ENCODE results near the gene ZSWIM8.

ZSWIM8 gene

GRCh38 chr10:73801253-73801590, 15.8 kb downstream of the ZSWIM8 start:
- TF ChIP-seq CTCF (IDR thresholded peaks at IDR 0.05; ENCODE audit: low read depth, low read length): no peak
- DNase-seq (ENCODE audit: low read depth, low spot score): no peak
- in situ Hi-C loops (cut with HindIII; ENCODE audit: low sequenced_read_pairs): no loop called here
- H3K4me3 ChIP-seq (ENCODE audit: low read depth, low read length): no peak overlapping the region

- in situ Hi-C loops (cut with HindIII; ENCODE audit: low sequenced_read_pairs): no loop called here
- no peak for TF ChIP-seq CTCF (IDR thresholded peaks at IDR 0.05; ENCODE audit: low read depth, low read length)
- H3K4me3 ChIP-seq (ENCODE audit: low read depth, low read length): no peak overlapping the region
These were observed 17.0 kb downstream of the ZSWIM8 start for GRCh38 chr10:73802276-73802991.

GRCh38 chr10:73803680-73804286, 18.4 kb downstream of the ZSWIM8 start:
- H3K4me3 ChIP-seq (ENCODE audit: low read depth, low read length): no peak overlapping the region

More at GRCh38 chr10:73802276-73802991, 17.0 kb downstream of the ZSWIM8 start:
- no peak for DNase-seq (ENCODE audit: low read depth, low spot score)

GRCh38 chr10:73806176-73806950, 21.0 kb downstream of the ZSWIM8 start:
- H3K4me3 ChIP-seq (ENCODE audit: low read depth, low read length): no peak overlapping the region
- no peak for TF ChIP-seq CTCF (IDR thresholded peaks at IDR 0.05; ENCODE audit: low read depth, low read length)
- in situ Hi-C loops (cut with HindIII; ENCODE audit: low sequenced_read_pairs): no loop called here
- no peak for DNase-seq (ENCODE audit: low read depth, low spot score)

More at GRCh38 chr10:73803680-73804286, 18.4 kb downstream of the ZSWIM8 start:
- in situ Hi-C loops (cut with HindIII; ENCODE audit: low sequenced_read_pairs): no loop called here
- no peak for DNase-seq (ENCODE audit: low read depth, low spot score)
- TF ChIP-seq CTCF (IDR thresholded peaks at IDR 0.05; ENCODE audit: low read depth, low read length): no peak

GRCh38 chr10:73807471-73807870, 22.1 kb downstream of the ZSWIM8 start:
- in situ Hi-C loops (cut with HindIII; ENCODE audit: low sequenced_read_pairs): no loop called here
- no peak overlapping the region for H3K4me3 ChIP-seq (ENCODE audit: low read depth, low read length)
- DNase-seq (ENCODE audit: low read depth, low spot score): no peak
- no peak for TF ChIP-seq CTCF (IDR thresholded peaks at IDR 0.05; ENCODE audit: low read depth, low read length)

- no peak overlapping the region for H3K4me3 ChIP-seq (ENCODE audit: low read depth, low read length)
- no peak for TF ChIP-seq CTCF (IDR thresholded peaks at IDR 0.05; ENCODE audit: low read depth, low read length)
- DNase-seq (ENCODE audit: low read depth, low spot score): no peak
- in situ Hi-C loops (cut with HindIII; ENCODE audit: low sequenced_read_pairs): no loop called here
These were observed 22.8 kb downstream of the ZSWIM8 start for GRCh38 chr10:73808021-73808815.
